Neural cell (in vitro differentiated cells): Measurements from ENCODE around the gene CREBBP. TPM values are rescaled to one million over a fixed set of nuclear protein-coding genes. Genes with fewer than 3 reads are reported as not detected.

ENCODE experiments used
- H2AFZ ChIP-seq: fragments of 200-600, 300-800 bp; sonication (generic), shearing (Covaris generic); 2 replicates; pipeline ENCODE4 v1.6.0; 2014; ENCODE audit warnings: low read depth, mild to moderate bottlenecking, antibody characterized with exemption, low read length, moderate library complexity
- H3F3A ChIP-seq: fragments of 200-600 bp; shearing (Covaris generic); 2 replicates; pipeline ENCODE4 v1.6.1; 2016; ENCODE audit warnings: mild to moderate bottlenecking, moderate library complexity, mixed read lengths, antibody characterized with exemption, low read length; ENCODE audit not compliant: insufficient read depth, poor library complexity, severe bottlenecking
- H3K27ac ChIP-seq: fragments of 200-600, 300-800 bp; sonication (generic), shearing (Covaris generic); 2 replicates; pipeline ENCODE4 v1.5.1; 2014; ENCODE audit warnings: mild to moderate bottlenecking, low read length, moderate library complexity
- H3K27me3 ChIP-seq: fragments of 300-800, 200-600 bp; sonication (generic), shearing (Covaris generic); 2 replicates; pipeline ENCODE4 v1.6.0; 2014; ENCODE audit warnings: mild to moderate bottlenecking, low read depth, low read length, moderate library complexity; ENCODE audit not compliant: insufficient read depth
- H3K36me3 ChIP-seq: fragments of 300-800, 200-600 bp; sonication (generic), shearing (Covaris generic); 2 replicates; pipeline ENCODE4 v1.5.1; 2014; ENCODE audit warnings: mild to moderate bottlenecking, antibody characterized with exemption, low read length, moderate library complexity; ENCODE audit not compliant: insufficient read depth
- H3K4me2 ChIP-seq: fragments of 300-800, 200-600 bp; sonication (generic), shearing (Covaris generic); 2 replicates; pipeline ENCODE4 v1.6.0; 2014; ENCODE audit warnings: mild to moderate bottlenecking, low read length
- H3K4me3 ChIP-seq: fragments of 300-800, 200-600 bp; sonication (generic), shearing (Covaris generic); 2 replicates; pipeline ENCODE4 v1.5.1; 2014; ENCODE audit warnings: mild to moderate bottlenecking, low read length, moderate library complexity
- H3K79me2 ChIP-seq: fragments of 200-600 bp; shearing (Covaris generic); replicated peaks from 2 replicates; pipeline ENCODE4 v1.6.0; 2014; ENCODE audit warnings: mild to moderate bottlenecking, low read length, moderate library complexity; ENCODE audit not compliant: insufficient read depth
- H3K9ac ChIP-seq: fragments of 300-800, 200-600 bp; sonication (generic), shearing (Covaris generic); 2 replicates; pipeline ENCODE4 v1.6.1; 2016; ENCODE audit warnings: mild to moderate bottlenecking, low read length, mixed read lengths
- H3K9me2 ChIP-seq: fragments of 200-600 bp; shearing (Covaris generic); 2 replicates; pipeline ENCODE4 v1.6.1; 2016; ENCODE audit warnings: mild to moderate bottlenecking, low read length, mixed read lengths; ENCODE audit not compliant: insufficient read depth
- H3K9me3 ChIP-seq: fragments of 200-600, 300-800 bp; sonication (generic), shearing (Covaris generic); 2 replicates; pipeline ENCODE4 v1.6.1; 2016; ENCODE audit warnings: mild to moderate bottlenecking, mixed run types, low read length, moderate library complexity, mixed read lengths
- H4K20me1 ChIP-seq: fragments of 200-600 bp; shearing (Covaris generic); 2 replicates; pipeline ENCODE4 v1.6.1; 2016; ENCODE audit warnings: mild to moderate bottlenecking, mixed run types; ENCODE audit not compliant: insufficient read depth
- CTCF ChIP-seq: fragments of 450-650 bp; IDR thresholded peaks from 2 replicates; pipeline ENCODE4 v1.5.1; 2014; ENCODE audit warnings: antibody characterized with exemption, mild to moderate bottlenecking, moderate library complexity; ENCODE audit not compliant: poor library complexity, severe bottlenecking
- EP300 ChIP-seq: fragments of 450-650 bp; conservative IDR thresholded peaks from 2 replicates; pipeline ENCODE4 v1.6.1; 2014; ENCODE audit warnings: antibody characterized with exemption, mild to moderate bottlenecking, moderate library complexity; ENCODE audit not compliant: poor library complexity, severe bottlenecking
- EZH2 ChIP-seq: fragments of 200-600, 300-800 bp; shearing (Covaris generic), sonication (generic); IDR thresholded peaks from 2 replicates; pipeline ENCODE4 v1.6.1; 2014; ENCODE audit warnings: antibody characterized with exemption, low read length, borderline replicate concordance, mild to moderate bottlenecking; ENCODE audit not compliant: insufficient read depth, poor library complexity, severe bottlenecking
- MXI1 ChIP-seq: fragments of 450-650 bp; conservative IDR thresholded peaks from 2 replicates; pipeline ENCODE4 v1.6.1; 2014; ENCODE audit warnings: antibody characterized with exemption, mild to moderate bottlenecking; ENCODE audit not compliant: poor library complexity, severe bottlenecking
- POLR2AphosphoS5 ChIP-seq: IDR thresholded peaks from 2 replicates; pipeline ENCODE4 v1.6.1; 2012
- RAD21 ChIP-seq: fragments of 450-650 bp; conservative IDR thresholded peaks from 2 replicates; pipeline ENCODE4 v1.6.1; 2014; ENCODE audit warnings: antibody characterized with exemption, mild to moderate bottlenecking, moderate library complexity
- REST ChIP-seq: IDR thresholded peaks from 2 replicates; pipeline ENCODE4 v1.6.1; 2012; ENCODE audit warnings: borderline replicate concordance
- SMC3 ChIP-seq: fragments of 450-650 bp; conservative IDR thresholded peaks from 2 replicates; pipeline ENCODE4 v1.6.1; 2014; ENCODE audit warnings: antibody characterized with exemption, mild to moderate bottlenecking, moderate library complexity; ENCODE audit not compliant: poor library complexity
- TAF1 ChIP-seq: IDR thresholded peaks from 2 replicates; pipeline ENCODE4 v1.6.1; 2012; ENCODE audit warnings: low read depth
- polyA plus RNA-seq: library from polyadenylated mRNA; depleted of rRNA; stranded (reverse); fragments of >200 nt; gene quantifications from 2 replicates; pipeline ENCODE4 v1.2.3, GENCODE V29; 2014

CREBBP gene
- polyA plus RNA-seq, 1 donor from 2014 or later: 3.3 TPM

DNA sequence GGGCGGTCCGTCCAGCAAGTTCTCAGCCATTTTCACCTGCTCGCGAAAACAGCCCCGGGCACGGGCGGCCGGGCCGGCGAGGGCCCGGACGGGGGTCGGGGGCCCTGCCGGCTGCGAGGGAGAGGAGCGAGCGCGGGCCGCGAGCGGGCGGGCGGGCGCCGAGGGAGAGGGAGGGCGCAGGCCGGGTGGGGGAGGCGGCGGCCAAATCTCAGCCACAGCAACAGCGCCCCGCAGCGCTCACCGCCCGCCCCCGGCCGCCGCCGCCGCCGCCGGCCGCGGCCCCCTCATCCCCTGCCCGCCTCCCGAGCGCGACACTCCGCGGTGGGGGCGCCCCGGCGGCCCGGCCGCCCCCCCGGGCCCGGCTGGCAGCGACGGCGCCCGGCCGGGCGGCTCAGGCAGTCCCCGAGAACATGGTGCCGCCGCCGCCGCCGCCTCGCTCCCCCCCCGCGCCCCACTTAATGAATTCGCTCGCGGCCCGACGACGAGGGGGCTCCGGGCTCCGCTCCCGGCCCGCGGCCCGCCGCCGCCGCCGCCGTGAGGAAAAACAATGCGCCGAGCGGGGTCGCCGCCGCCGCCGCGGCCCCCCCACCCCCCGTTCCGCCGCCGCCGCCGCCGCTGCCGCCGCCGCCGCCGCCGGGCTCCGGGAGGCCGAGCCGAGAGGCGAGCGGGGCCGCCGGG, 487 bp downstream of the CREBBP start:
- no peaks in the 10 kb centered on the region for H3F3A ChIP-seq
- no peak for TF ChIP-seq SMC3
- no peak for TF ChIP-seq EP300
- no peak for TF ChIP-seq MXI1
- no peak for TF ChIP-seq REST
- TF ChIP-seq RAD21: no peak
- no peak for TF ChIP-seq EZH2
- TF ChIP-seq POLR2AphosphoS5: no peak
- TF ChIP-seq CTCF: no peak
- no peak for TF ChIP-seq TAF1
- peaks cover 48% of the 10 kb centered on the region for H3K79me2 ChIP-seq
- H3K9ac ChIP-seq: peak overlapping the region; percentile 70
- H4K20me1 ChIP-seq: peaks cover 42% of the 10 kb centered on the region
- no peaks in the 10 kb centered on the region for H3K36me3 ChIP-seq
- H3K9me3 ChIP-seq: no peaks in the 10 kb centered on the region
- H3K4me3 ChIP-seq: peak overlapping the region; percentile 94
- H3K27ac ChIP-seq: no peak overlapping the region
- no peak overlapping the region for H3K4me2 ChIP-seq
- H2AFZ ChIP-seq: no peak overlapping the region
- H3K27me3 ChIP-seq: no peaks in the 10 kb centered on the region
- no peaks in the 10 kb centered on the region for H3K9me2 ChIP-seq

- Histone ChIP-seq H3K9me2 (no peaks in the 10 kb centered on the region), H3K4me2 (peak overlapping the region; percentile 95), H3K79me2 (peaks cover 55% of the 10 kb centered on the region), H3K9ac (peak overlapping the region; percentile 70), H3F3A (no peaks in the 10 kb centered on the region), H3K36me3 (no peaks in the 10 kb centered on the region), H3K4me3 (peak overlapping the region; percentile 94), H2AFZ (no peak overlapping the region), H3K27me3 (no peaks in the 10 kb centered on the region), H4K20me1 (peaks cover 48% of the 10 kb centered on the region), H3K27ac (no peak overlapping the region), H3K9me3 (no peaks in the 10 kb centered on the region)
- TF ChIP-seq MXI1 (peak; percentile 48), RAD21 (no peak)
Measured at GRCh38 chr16:3879258-3879886, 1.1 kb downstream of the CREBBP start.
